ENCODE data around the gene EIF5A2.
"Not testable (repeated sequence)": the region's sequence is repeated elsewhere in the genome, so short reads cannot be mapped to it uniquely, and the experiment has no call there.

The EIF5A2 gene

DNA sequence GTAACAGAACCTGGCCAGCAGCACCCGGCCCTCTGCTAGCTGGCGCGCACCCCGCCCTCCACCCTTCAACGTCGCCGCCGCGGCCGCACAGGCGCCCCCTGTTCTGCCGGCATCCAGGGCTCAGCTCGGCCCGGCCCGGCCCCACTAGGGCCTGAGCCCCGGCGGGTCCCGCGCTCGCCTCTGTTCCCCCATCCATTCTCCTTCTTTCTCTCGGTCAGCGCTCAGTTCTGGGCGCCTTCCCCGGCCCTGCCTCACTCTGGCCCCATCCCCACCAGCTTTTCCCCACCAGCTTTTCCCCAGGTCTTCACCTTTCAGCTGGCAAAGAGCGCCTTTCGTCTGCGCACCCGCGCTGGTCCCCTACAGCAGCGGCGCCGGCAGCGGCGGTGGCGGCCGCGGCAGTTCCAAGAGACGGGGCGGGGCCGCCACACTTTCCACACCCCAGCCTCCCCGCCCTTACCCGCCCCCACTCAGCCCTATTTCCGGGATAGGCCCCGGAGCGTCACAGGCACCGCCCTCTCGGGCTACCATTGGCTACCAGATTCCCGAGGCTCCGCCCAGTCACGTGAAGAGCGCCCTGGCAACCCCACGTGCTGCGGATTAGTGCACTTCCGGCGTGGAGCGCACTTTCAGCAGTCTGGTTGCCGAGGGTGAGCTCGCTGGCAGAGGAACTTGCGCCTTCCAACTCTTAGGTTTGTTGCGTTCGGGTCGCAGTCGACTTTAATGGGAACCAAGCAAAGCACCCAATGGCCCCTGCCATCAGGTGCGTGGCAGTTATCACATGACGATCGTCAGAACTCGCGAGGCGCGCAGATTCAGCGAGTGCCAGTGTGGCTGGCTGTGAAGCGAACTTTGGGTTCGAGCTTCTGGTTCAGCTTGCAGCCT lies at the start of gene EIF5A2:
Gene EIF5A2 (minus strand): TSS at position 403 of the 882 bp plus-strand sequence. CDS start 831 bp downstream, outside the sequence.
- DNase-seq = peak; percentile 97

GRCh38 chr3:170956647-170957046 lies 48.2 kb upstream of the EIF5A2 start:
- no peak for DNase-seq

- DNase-seq = no peak
Measured at GRCh38 chr3:170953736-170954135, 45.3 kb upstream of the EIF5A2 start.

DNA sequence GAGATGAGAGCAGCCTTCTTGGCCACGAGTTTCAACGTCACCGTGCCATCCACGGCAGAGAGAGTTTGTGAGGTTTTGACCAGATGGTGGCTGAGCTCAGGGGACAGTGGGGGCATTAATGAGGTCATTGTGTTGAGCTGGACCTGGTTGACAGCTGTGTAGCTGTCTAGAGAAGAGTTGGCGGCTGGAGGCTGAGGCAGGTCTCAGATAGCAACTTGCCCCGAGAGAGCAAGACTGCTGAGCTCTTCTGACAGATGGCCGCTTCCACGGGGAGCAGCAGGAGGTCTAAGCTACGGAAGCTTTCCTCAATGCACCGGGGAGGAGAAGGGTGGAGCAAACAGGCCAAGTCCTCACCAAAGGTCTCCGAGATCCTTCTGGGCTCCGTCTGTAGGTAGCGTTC lies 44.8 kb upstream of the EIF5A2 start:
- DNase-seq = no peak

DNA sequence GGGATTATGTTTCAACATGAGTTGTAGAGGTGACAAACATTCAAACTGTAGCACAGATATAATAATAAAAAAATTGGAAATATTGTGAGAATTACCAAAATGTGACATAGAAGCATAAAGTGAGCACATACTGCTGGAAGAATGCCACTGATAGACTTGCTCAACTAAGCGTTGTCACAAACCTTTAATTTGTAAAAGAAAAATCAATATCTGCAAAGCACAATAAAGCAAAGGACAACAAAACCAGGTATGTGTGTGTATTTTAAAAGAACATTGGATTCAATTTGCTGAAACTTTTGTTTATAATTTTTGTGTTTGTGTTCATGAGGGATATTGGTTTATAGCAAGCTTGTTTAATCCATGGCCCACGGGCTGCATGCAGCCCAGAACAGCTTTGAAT lies 40.8 kb upstream of the EIF5A2 start:
- DNase-seq = no peak

DNA sequence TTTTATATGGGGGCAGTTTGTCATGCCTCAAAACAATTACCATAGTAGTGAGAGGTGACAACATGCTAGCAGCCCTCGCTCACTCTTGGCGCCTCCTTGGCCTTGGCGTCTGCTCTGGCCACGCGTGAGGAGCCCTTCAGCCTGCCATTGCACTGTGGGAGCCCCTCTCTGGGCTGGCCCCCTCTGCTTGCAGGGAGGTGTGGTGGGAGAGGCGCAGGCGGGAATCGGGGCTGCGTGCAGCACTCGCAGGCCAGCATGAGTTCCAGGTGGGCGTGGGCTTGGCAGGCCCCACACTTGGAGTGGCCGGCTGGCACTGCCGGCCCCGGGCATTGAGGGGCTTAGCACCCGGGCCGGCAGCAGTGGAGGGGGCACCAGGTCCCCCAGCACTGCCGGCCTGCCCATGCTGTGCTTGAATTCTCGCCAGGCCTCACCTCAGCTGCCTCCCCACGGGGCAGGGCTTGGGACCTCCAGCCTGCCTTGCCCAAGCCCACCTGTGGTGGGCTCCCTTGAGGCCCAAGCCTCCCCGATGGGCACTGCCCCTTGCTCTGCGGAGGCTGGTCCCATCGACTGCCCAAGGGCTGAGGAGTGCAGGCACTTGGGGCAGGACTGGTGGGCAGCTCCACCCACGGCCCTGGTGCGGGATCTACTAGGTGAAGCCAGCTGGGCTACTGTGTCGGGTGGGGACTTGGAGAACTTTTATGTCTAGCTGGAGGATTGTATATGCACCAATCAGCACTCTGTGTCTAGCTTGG lies 38.8 kb upstream of the EIF5A2 start:
- no peak for DNase-seq

DNA sequence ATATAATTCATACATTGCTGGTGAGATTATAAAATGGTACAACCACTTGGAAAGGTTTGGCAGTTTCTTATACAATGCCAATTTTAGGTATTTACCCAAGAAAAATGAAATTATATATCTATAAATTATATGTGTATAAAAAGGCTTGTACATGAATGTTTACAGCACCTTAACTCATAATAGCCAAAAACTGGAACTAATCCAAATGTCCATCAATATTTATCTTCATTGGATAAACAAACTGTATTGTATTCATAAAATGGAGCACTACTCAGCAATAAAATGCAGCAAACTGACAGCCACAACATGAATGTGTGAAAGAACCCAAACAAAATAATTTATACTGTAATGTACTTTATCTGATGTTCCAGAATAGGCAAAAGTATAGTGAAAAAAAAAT lies 33.6 kb upstream of the EIF5A2 start:
- no peak for DNase-seq

DNA sequence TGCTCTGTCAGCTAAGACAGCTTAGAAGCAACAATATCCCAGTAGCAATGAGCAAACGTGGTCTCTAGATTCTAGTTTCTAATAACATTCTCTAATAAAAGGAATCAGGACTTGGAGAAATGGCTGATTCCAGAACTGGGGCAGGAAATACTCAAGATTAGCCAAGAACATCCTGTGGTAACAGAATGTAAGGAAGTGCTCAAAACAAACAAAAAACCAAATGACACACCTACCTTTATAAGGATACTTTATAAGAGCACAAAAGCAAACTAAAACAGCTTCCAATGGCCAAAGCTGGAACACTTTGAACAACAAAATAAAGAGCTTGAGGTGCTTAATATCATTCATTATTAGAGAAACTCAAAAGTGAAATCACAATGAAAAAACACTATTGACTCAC lies 33.1 kb upstream of the EIF5A2 start:
- no peak for DNase-seq

DNA sequence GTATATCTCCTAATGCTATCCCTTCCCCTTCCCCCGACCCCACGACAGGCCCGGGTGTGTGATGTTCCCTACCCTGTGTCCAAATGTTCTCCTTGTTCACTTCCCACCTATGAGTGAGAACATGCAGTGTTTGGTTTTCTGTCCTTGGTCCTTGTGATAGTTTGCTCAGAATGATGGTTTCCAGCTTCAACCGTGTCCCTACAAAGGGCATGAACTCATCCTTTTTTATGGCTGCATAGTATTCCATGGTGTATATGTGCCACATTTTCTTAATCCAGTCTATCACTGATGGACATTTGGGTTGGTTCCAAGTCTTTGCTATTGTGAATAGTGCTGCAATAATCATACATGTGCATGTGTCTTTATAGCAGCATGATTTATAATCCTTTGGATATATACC lies 24.6 kb upstream of the EIF5A2 start:
- not testable (repeated sequence) for DNase-seq

DNA sequence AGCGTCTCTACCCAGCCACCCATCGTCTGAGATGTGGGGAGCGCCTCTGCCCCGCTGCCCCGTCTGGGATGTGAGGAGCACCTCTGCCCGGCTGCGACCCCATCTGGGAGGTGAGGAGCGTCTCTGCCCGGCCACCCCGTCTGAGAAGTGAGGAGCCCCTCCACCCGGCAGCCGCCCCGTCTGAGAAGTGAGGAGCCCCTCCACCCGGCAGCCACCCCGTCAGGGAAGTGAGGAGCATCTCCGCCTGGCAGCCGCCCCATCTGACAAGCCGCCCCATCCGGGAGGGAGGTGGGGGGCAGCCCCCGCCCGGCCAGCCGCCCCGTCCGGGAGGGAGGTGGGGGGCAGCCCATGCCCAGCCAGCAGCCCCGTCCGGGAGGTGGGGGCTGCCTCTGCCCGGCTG lies 15.1 kb upstream of the EIF5A2 start:
- not testable (repeated sequence) for DNase-seq

GRCh38 chr3:170918715-170919114 lies 10.3 kb upstream of the EIF5A2 start:
- DNase-seq = no peak

- DNase-seq = no peak
Measured at GRCh38 chr3:170914690-170915089, 6.3 kb upstream of the EIF5A2 start.

DNA sequence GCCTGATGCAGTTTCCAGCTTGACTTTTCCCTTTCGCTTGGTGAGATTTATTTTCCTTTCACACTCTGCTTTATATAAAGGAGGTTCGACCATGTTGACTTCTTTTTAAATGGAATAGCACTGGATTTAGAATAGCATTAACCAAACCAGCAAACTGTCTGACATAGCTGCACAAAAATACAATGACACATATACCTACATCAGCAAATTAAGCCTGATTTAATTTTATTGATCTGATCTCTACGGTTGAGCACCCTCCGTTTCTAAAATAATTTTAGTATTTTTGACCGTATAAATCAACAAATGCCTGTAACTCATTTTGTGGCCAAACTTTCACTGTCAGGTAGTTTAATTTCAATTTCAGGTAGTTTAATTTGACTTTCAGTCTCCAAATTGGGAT lies 5.8 kb upstream of the EIF5A2 start:
- no peak for DNase-seq

DNA sequence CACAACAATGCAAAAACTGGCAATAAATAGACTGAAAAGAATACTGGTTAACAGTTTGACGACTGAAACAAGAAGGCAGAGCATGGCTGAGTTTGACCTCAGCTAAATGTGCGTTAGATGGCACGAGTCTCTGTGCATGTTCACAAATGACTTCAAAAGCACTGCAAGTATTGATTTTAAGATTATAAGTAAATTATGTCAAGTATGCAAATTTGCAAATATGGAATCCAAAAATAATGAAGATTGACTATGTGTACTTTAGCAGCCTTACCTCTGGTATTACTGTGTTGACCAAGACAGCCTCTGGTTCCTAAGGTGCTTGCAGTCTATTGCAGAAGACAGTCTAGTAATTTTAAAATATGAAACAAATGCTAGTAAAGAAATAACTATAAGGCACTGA lies 2.6 kb upstream of the EIF5A2 start:
- DNase-seq = no peak

DNA sequence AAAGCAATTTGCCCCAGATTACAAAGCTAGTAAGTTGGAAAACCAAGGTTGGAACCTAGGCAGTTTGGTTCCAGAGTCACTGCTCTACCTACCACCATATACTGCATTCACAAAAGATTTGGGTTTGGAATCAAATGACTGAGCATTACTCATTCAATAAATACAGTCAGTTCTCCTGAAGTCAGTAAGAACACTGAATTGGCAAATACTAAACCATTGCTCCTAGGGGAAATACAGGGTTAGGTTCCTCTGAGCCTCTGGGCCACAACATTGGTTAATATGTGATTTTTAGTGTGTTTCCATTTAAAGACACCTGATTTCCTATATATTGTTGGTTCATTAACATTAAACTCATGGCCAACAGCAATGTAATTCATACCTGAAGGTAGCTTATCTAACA lies 2.1 kb upstream of the EIF5A2 start:
- no peak for DNase-seq

- peak; percentile 36 for DNase-seq
Measured at GRCh38 chr3:170909129-170909903, 879 bp upstream of the EIF5A2 start.

DNA sequence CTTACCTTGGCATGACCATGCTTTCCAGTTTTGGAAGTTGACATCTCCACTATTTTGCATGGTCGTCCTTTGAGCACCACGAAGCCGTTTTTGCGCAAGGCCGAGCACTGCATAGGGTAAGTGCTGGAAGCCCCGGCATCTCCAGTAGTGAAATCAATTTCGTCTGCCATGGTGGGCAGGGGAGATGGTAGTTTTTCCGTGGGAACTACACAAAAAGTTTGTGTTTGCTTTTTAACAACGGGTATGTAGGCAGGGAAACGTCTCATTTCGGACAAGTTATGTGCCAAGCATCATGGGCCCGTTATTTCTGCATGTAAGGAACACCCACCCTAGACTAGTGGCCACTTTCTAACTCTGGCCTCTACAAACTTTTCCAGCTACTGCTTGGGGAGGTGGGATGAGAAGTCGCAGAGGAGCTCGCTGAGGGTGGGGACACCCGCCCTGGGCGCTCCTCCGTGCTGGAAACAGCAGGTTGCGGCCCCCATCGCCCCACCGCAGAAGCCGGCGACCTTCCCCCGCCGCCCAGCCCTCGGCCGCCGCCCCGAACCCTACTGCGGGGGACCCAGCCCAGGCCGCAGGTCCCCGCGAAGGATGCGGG lies 701 bp downstream of the EIF5A2 start:
- DNase-seq = peak; percentile 20

GRCh38 chr3:170905862-170906261 lies 2.6 kb downstream of the EIF5A2 start:
- no peak for DNase-seq

DNA sequence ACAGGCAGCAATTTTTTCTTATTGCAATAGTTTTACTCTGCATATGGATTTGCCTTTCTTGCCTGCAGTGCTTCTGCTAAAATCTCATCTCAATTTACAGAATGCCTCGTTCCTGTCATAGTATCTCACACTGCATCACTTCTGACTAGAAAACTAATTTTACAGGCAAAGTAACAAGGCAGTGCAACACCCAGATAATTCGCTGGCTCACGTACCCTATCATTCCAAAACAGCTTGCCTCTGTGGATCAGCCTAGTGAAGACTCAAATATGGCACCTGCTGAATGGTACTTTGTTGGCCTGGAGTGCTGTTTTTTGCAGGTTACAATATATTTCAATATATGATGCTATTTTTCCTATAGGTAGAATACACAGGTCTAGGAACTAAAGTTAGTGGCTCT lies 5.3 kb downstream of the EIF5A2 start:
- DNase-seq = no peak

DNA sequence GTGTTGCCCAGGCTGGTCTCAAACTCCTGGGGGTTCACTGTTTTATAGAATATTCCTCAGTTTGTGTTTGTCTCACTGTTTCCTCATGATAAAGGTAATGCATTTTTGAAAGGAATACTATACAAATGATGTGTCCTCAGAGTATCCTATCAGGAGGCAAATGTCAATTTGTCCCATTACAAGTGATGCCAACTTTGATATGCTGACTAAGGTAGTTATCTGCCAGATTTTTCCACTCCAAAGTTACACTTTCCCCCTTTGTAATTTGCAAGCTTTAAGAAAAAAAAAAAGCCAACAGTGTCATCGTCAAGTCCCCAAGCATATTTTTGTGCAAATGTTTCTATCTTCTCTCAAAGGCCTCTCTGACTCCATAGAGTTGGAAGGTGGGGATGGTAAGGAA lies 9.0 kb downstream of the EIF5A2 start:
- no peak for DNase-seq

DNA sequence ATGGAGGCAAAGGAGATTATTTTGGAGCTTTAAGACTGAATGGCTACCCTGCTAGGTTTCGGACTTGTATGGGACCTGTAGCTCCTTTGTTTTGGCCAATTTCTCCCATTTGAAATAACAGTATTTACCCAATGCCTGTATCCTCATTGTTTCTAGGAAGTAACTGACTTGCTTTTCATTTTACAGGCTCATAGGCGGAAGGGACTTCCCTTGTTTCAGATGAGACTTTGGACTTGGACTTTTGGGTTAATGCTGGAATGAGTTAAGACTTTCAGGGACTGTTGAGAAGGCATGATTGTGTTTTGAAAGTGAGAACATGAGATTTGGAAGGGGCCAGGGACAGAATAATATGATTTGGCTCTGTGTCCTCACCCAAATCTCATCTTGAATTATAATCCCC lies 10.5 kb downstream of the EIF5A2 start:
- DNase-seq = no peak

- not testable (repeated sequence) for DNase-seq
Measured at GRCh38 chr3:170897199-170897598, 11.2 kb downstream of the EIF5A2 start.

DNA sequence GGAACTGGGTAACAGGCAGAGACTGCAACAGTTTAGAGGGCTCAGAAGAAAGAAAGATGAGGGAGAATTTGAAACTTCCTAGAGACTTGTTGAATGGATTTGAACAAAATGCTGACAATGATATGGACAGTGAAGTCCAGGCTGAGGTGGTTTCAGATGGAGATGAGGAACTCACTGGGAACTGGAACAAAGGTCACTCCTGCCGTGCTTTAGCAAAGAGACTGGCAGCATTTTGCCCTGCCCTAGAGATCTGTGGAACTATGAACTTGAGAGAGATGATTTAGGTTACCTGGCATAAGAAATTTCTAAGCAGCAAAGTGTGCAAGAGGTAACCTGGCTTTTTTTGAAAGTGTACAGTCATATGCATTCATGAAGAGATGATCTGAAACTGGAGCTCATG lies 11.7 kb downstream of the EIF5A2 start:
- no peak for DNase-seq
